ENCODE measurements around the gene ROBO2.

Gene ROBO2

DNA sequence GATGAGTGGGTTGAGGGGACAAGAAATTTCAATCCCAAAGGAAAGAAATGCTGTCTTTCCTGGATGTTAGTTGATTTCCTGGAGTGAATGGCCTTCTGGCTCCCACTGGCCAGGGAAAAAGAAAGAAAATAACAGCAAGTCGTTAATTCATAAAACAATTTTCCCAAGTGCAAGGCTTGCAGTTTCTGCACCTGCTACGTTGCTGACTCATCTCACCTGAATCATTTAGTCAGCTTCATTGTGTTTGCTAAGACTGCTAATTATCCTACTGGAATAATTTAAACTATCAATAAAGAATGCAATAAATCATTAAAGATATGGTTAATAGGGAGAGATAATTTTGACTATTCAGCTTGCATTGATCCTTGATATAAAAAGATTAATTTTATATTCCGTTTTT lies 387.6 kb downstream of the ROBO2 start:
- no peak for DNase-seq

DNA sequence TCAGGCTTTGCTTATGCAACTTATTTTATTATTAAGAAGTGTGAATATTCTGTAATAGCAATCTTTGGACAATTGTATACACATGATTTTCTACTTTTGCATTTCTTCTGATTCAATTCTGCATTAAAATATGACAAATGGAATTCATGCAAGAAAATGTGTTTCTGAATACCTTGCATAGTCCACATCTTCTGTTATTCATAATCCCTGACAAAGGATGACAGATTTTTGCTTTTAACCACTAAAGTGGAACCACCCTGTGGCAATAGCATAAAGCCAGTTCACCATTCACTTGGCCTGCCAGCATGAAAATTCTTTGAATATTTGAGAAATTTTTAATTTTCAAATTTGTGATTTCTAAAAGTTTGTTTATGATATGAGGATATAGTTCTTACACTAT lies 397.0 kb downstream of the ROBO2 start:
- no peak for DNase-seq

DNA sequence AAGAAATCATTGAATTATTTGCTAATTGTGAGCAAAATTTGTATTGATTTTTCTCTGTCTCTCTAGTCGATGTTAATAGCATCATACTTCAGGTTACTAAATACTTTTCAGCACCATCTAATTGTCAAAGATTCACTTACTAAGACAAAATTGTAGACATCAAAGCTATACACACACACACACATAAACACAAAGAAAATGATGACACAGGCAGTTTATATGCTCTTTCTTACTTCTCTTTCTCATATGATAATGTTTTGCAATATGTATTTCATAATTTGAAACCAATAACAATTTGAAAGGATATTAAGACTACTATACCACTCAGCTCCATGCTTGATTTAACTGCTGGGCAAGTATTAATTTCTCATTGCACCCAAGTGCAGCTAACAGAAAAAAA lies 406.2 kb downstream of the ROBO2 start:
- no peak for DNase-seq

DNA sequence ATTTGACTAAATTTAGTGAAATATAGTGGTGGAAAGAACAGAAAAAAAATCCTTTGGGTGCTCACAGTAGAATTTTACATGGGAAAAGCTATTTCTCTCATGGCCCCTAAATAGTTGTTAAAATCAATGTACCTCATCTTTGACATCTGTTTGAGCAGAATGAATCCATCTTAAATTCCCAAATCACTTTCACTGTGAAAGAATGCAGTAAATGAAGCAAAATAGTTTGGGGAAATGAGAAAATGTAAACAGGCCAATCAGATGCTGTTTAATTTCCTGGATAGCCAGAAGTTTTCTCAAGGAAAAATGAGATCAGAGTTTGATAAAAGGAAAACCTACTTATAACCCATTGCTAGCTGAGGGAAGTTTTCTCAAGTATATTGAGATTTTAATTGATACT lies 406.9 kb downstream of the ROBO2 start:
- no peak for DNase-seq

DNA sequence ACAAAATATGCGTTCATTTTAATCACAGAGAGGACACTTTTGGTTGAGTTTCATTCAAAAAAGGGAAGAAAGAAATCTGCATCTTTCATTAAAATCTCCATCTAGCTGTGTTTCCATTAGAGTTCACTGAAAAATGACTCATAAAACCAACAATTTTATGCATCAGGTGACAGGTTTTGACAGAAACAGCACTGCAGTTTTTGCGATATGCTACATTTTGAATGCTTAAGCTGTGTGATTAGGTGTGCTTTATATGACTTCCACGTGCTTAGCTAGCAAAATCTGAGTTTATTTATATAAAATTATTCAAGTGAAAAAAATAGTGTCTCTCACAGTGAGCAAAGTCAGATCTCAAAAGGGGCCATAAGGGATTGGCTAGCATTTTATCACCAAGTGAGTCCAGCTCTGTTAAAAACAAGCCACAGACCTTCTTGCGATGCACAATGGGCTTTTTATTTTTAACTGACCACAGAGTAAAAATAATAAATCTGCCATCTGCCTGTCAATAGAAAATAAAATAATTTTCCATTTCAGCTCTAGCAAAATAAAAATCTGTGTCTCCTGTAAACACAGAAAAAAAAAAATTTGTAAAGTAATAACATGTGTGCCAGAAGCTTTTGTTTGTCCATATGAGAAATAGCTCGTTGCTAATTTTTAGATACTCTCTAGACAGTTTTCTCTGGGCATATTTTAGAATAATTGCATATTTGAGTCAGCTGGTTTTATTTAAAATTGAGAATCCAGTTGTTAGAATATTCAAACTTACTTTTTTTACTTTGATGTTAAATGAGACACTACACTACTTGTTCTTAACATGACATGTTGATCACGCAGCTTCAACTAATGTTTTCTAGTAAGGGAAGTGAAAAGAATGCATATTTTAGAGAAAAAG lies 409.8 kb downstream of the ROBO2 start:
- no peak for DNase-seq

DNA sequence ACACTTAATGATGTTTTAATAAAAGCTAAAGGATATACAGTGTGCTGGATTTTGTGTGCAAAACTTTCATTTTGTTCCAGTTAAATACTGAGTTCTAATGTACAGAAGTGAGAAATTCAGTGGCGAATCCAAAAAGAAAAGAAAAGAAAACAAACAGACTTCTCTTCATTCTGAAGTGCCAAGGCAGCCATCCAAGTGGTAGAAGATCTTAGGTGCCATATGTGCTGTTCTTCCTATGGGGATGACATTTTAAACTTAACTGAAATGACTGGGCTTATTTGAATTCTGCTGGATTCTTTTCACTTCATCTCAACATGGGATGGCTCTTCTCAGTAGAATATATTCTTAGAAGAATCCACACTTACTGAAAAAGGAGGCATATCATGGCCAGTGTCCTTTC lies 416.5 kb downstream of the ROBO2 start:
- no peak for DNase-seq

DNA sequence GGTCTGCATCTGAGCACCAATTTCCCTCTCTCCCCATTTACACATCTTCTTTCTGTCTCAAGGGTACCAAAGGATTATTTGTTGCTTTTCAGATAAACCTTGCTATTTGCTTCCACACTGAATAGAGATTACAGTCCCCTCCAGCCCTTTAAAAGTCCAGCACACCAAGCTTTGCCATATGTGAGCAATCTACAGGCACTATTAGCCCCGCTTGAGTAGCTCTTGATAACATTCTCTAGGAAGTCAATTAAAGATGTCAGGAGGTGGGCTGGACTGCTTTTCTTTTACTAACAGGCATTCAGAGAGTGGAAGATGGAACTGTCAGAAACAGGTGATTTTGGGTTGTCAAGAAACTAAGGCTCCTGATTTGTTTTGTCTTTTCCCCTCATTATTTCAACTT lies 417.0 kb downstream of the ROBO2 start:
- no peak for DNase-seq

DNA sequence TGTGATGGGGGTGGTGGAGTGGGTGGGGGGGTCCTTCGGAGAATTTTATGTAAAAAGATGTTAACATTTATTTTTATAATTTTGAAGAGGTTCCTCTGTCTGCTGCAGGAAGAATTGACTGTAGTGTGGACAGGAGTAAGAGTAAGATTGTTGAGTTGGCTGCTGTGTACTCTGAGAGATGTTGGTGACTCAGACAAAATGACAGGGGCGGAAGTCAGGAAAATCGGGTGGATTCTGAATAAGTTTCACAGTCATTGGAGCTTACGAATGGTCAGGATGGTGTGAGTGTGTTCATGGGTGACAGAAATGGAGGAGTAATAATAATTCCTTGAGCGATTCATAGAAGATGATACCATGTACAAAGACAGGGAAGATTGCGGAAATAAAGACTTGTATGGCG lies 420.0 kb downstream of the ROBO2 start:
- DNase-seq: no peak

DNA sequence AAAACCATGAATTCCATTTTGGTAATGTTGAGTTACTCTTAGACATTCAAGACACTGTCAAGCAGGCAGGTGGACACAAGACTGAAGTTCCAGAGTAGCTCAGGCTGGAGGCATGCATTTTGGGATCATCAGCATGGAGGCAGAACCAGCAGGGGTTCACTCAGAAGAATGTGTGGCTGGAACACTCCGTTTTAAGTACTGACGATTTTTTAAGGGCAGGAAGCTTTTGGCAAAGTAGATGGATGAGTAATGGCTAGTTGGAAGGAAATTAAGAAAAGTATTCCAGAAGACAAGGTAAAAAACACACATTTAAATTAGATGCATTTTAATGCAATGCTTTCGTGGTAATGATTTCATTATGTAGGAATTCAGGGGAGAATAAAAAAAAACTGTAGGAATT lies 420.4 kb downstream of the ROBO2 start:
- DNase-seq: no peak

DNA sequence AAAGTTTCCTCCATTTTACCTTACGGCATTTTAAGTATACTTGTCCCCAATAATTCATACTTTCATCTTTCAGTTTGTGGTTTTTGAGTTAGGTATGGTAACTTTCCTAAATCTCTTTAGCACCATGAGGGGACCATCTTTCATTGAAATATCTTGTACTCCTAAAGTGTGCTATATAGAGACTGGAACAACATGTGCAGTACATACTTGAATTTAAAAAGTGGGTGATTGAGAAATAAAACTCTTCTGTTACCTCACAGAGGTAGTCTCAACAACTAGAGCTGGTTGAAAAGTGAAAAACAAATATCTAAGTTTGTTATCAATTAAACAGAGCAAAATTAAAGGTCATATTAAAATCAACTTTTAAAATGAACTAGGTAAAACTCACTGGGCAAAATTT lies 423.1 kb downstream of the ROBO2 start:
- no peak for DNase-seq

DNA sequence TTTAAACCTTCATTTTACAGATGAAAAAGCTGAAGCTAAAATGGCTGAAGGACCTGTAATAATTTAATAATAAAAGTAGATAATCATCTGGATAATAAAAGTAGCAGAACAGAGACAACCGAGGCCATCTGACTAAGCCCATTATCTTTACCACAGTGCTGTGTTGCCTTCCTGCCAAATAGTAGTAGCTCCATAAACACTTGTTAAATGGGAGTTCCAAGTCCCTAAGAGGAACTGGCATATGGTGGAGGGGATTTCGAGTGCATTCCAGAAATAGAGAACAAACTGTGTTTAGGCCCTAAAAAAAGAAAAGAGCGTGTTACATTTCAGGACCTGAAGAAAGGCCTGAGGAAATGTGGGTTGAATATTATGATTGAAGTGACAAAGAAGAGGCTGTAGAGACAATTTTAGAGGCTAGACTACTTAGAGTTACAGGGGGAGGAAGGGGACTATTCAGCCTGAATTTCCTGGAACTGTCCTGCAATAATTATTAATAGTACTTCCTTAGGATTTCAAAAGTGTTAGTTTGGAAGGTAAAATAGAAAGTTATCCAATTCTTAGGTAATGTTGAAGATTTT lies 424.3 kb downstream of the ROBO2 start:
- no peak for DNase-seq

DNA sequence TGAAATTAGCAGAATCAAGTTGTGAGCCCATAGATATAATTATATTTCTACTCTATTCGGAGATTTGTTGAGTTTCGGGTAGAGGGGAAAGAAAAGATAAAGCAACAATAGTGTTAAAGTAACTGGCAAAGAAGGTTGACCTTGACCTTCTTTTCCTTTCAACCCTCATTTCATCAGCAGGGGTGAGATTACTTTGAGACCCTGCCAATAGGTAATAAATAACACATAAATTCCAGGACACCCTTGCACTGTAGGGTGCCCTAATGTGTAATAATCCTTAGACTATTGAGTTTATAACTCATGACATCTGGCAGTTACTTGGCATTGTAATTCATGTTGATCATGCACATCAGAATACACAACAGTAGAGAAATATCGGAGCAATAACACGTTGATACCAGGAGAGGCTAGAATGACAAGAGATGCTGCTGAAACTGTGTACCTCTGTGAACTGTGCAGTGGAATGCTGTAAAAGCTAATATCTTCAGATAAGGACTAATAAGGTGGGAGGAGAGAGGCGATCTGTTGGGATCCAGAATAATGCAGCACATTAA lies 426.7 kb downstream of the ROBO2 start:
- no peak for DNase-seq

DNA sequence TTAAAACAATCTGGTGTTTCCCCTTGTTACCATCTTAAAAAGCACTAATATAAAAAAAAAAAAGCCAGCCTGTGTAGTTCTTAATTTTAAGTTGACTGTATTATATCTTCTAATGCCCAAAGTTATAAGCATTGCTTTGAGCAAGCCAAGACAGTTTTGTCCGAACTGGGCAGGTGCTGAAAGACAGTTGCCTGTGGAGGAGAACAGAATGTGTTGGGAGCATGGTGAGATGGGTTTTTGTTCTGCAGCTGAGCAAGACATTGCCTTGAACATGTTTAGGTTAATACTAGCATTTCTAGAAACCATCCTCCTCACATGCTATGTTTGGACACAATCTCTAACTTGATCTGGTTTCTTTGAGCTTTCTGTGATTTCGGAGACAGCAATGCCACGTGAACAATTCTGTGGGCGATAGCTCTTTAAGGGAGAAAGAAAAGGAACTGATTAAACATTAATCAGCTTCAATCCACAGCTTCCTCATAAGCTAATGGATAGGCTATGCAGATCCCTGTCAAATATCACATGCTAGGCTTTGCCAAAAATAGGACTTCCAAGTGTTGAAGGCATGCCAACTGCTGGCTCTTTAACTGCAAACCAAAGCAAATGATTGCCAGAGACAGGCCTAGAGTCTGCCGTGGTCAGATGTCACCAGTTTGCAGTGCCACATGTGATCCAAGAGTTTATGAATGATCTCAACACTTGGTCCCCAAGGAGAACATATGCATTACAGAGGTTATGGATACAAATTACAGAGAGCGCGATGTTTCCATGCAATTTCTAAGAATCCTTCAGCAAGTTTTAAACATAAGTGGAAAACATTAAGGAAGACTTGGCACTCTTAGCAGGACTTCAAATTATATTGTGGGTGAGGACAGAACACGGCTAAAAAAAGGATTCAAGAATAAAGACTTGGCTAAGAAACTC lies 428.1 kb downstream of the ROBO2 start:
- no peak for DNase-seq

DNA sequence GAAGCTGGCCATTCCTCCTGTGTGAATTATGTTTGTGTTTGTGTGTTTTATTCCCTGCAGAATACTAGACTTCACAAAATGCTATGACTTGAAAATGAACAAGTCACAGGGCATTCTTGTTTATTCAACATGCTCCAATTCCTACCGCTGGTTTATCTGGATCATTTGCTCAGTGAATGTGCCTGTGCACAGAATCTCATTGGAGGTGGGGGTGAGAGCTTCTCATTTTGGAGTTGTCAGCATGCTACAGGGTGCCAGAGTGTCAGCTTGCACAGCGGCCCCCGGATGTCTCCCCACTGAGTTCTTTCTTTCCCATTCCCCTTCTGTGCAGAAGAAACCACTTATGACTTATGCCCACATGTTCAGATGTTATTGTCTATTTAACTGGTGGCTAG lies 428.7 kb downstream of the ROBO2 start:
- DNase-seq: no peak

DNA sequence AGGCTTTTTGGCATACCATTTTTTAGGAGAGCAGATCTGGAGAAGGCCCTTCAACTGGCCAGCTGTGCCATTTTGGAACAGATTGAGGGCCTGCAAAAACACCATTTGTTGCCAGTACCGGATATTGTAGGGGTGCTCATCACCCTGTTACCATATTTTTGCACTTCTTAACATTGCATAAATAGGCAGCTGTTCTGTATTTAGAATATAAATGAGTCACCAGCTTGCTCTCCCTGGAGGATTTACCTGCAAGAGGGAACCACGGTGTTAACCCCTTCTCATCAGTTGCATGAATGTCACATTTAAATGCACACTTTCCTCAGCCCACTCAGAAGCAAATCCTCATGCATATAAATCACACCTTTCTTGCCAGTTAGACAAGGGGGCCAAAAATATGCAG lies 435.6 kb downstream of the ROBO2 start:
- no peak for DNase-seq

DNA sequence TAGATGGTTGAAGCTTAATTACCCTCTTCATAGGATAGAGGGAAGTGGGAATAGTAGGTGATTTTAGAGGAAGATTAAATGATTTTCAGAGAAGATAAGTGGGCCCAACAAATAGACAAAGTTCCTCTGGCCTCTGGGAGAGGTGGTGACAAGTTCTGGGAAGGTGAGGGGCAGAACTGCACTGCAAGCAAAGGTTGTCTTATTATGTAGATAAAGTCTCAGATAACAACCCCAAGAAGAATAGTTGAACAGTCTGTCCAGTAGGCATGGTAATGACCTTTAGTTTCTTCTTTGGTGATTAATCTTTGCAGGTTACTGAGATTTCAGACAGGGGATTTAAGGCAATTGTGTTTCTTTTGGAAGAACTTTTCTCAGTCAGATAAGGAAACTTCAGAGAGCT lies 439.1 kb downstream of the ROBO2 start:
- DNase-seq: no peak

DNA sequence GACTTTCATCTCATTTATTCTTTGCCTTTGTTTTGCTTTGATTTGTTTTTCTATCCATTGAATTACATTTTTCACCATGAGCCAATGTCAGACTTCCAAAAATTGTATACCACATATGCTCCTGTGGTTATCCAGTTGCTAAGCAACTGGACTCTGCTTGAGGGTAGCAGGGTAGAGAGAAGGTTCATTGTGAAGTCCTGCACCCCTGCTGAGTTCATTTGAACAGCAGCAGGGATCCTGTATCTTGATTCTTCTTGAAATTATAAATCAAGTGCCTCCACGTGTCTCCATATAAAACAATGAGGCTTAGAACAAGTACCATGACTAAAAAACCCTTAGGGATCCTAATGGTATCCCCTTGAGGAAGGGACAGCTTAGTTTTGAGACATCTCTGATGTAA lies 449.3 kb downstream of the ROBO2 start:
- DNase-seq: no peak

DNA sequence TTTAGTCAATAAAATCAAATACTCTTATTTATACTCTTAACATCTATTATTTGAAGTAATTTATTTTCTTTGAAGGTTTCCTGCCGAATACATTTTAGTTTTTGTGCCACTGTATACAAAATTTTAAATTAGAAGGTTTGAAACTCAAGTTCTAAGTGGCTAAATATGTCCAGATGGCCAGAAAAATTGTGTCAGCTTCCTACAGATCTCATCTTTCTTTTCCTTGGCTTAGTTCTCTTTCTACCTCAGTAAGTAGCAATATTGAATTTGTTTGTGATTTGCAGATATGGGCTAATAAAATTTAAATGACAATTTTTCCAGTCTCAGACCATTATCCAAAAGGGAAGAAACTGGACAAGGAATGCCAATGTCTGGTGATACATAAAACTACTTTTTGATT lies 452.1 kb downstream of the ROBO2 start:
- no peak for DNase-seq

DNA sequence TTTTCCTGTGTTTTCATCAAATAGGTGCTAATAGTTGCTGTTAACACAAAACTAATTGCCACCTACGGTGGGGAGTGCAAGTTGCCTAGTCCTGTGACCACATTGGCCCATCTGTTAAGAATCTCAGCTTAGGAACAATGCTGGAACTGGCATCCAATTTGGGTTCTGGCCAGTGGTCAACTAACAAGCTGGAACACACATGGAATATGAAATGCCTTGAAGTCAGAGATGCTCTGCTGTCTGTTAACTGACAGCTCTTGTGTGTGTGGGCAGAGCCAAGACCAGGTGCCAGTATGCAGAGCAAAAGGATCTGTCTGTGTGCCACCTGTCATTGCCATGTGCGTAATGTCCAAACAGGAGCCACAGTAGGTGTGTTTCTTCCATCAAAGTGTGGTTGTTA lies 460.8 kb downstream of the ROBO2 start:
- no peak for DNase-seq

DNA sequence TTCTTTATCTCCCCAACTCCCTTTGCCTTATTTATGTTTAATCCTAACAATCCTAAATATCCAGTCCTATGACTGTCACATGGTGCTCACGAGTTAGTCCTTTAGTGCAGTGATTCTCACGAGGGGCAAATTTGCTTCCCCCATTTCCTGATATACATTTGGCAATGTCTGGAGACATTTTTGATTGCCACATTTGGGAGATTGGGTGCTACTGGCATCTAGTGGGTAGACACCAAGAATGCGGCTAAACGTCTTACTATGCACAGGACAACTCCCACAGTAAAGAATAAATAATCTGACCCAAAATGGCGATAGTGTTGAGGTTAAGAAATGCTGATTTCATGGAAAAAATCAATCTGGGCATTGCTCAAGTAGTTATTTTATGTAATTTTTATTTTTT lies 466.5 kb downstream of the ROBO2 start:
- DNase-seq: no peak

DNA sequence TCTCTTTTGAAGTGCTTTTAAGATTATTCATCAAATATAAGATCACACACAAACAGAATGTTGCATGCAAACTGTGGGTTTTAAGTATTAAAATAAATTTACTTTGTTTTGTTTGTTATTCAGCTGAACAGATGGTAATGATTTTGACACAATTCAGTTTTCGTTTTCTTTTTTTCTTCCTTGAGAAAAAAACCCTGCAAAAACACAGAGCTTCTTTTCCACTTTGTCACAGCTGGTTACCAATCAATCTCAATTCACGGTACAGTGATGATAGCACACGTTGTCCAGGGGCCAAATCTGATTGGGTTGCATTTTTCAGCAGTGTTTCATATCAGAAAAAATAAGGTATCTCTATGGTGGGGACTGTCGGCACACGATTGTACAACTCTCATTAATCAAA lies 473.6 kb downstream of the ROBO2 start:
- DNase-seq: no peak

DNA sequence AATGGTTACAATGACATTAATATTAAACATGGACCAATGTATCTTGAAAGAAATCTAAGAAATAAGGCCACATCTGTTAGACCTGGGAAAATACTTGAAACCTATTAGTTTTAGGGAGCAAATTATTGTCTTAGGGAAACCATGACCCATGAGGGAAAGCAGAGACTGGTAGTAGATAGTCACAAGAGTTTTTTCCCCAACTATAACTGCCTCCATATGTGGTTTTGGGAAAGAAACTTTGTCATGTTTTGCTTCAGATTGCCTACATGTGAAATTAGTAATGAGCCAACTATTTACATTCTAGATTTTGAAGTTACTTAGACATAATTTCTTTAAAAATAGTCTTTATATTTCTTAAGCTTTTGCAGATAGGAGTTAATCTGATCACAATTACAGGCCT lies 474.9 kb downstream of the ROBO2 start:
- no peak for DNase-seq

DNA sequence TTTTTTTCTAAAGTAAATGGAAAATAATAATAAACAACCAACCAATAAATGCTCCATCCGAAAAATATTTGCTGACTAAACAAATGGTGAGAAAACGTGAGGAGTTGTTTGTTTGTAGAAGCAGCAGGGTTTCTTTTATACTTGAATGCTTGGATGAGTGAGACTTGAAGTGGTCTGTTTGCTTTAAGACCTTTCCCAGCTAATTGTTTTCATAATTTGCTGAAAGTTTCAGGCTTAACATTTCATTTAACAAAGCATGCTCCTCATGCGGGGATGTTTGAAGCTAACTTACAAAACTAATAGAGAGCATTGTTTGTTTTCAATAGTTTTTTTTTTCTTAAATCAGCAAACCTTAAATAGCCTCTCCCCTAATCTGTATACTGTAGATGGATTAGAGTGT lies 484.6 kb downstream of the ROBO2 start:
- DNase-seq: no peak
